Vagina (tissue), 2 donors: Measurements from ENCODE around the gene SPINK1. TPM values are rescaled to one million over a fixed set of nuclear protein-coding genes. Genes with fewer than 3 reads are reported as not detected.

Source experiments
- DNase-seq, 2 donors: peaks; one replicate each; pipeline ENCODE4 v3.0.0-alpha.2; 2017; ENCODE audit errors: extremely low spot score in 2 of 2
- H3K27ac ChIP-seq: fragments of 200-600 bp; sonication (generic); one replicate; pipeline ENCODE4 v1.5.1; 2019
- H3K27me3 ChIP-seq: fragments of 200-600 bp; sonication (generic); one replicate; pipeline ENCODE4 v1.5.1; 2019
- H3K36me3 ChIP-seq, 2 donors: fragments of 200-600 bp; sonication (generic); one replicate each; pipeline ENCODE4 v1.5.1; 2017 to 2019
- H3K4me1 ChIP-seq: fragments of 200-600 bp; sonication (generic); one replicate; pipeline ENCODE4 v1.5.1; 2019
- H3K4me3 ChIP-seq, 2 donors: fragments of 200-600 bp; sonication (generic); 1 replicate in 1 of 2; 2 replicates in 1 of 2; pipeline ENCODE4 v1.5.1; 2016 to 2019
- H3K9me3 ChIP-seq: fragments of 200-600 bp; sonication (generic); one replicate; pipeline ENCODE4 v1.5.1; 2019
- CTCF ChIP-seq, 3 experiments: fragments of 450-650 bp in 2 of 3; fragments of 200-600 bp in 1 of 3; sonication (generic) in 1 of 3; IDR thresholded peaks; one replicate each; pipeline ENCODE4 v1.5.1; 2017 to 2019; ENCODE audit warnings: antibody characterized with exemption in 3 of 3, mild to moderate bottlenecking in 2 of 3, moderate library complexity in 2 of 3
- POLR2A ChIP-seq, 2 donors: fragments of 450-650 bp; IDR thresholded peaks; one replicate each; pipeline ENCODE4 v1.6.1; 2017; ENCODE audit warnings: antibody characterized with exemption in 2 of 2, mild to moderate bottlenecking in 2 of 2, moderate library complexity in 2 of 2
- POLR2AphosphoS5 ChIP-seq, 2 donors: sonication (generic); formaldehyde crosslinking; IDR thresholded peaks; one replicate each; pipeline ENCODE4 v1.9.0; 2017; ENCODE audit warnings: antibody characterized with exemption in 2 of 2, mild to moderate bottlenecking in 2 of 2, low read depth in 1 of 2; ENCODE audit not compliant: insufficient read depth in 1 of 2
- intact Hi-C: fragments of 100-400 bp; cut with DNase I; formaldehyde crosslinking; loops from one replicate; pipeline ENCODE4 v1.15.1; 2023
- total RNA-seq: library from RNA; depleted of rRNA; stranded (reverse); fragments of >200 nt; gene quantifications from one replicate; pipeline ENCODE4 v1.2.3, GENCODE V29; 2016

Gene SPINK1
- total RNA-seq, 1 donor from 2014 or later: not detected

- Histone ChIP-seq H3K9me3 (no peaks in the 10 kb centered on the region), H3K4me1 (no peaks in the 10 kb centered on the region), H3K27me3 (no peaks in the 10 kb centered on the region), H3K36me3 (no peaks in the 10 kb centered on the region), H3K27ac (no peak overlapping the region), H3K4me3 (no peak overlapping the region)
- TF ChIP-seq POLR2AphosphoS5 (IDR thresholded peaks at IDR 0.05; ENCODE audit: insufficient read depth in 1 of 2, low read depth in 1 of 2): no peak
- TF ChIP-seq POLR2A (IDR thresholded peaks at IDR 0.05): no peak
- TF ChIP-seq CTCF (IDR thresholded peaks at IDR 0.05): no peak
- DNase-seq: no peak
- intact Hi-C loops: no loop called here
These were observed 40.3 kb downstream of the SPINK1 start for GRCh38 chr5:147791181-147791580.

- Histone ChIP-seq H3K4me3 (no peak overlapping the region), H3K9me3 (no peaks in the 10 kb centered on the region), H3K27ac (no peak overlapping the region), H3K27me3 (no peaks in the 10 kb centered on the region), H3K36me3 (no peaks in the 10 kb centered on the region), H3K4me1 (no peaks in the 10 kb centered on the region)
- TF ChIP-seq POLR2AphosphoS5 (IDR thresholded peaks at IDR 0.05; ENCODE audit: insufficient read depth in 1 of 2, low read depth in 1 of 2): no peak
- TF ChIP-seq CTCF (IDR thresholded peaks at IDR 0.05): no peak
- TF ChIP-seq POLR2A (IDR thresholded peaks at IDR 0.05): no peak
- no peak for DNase-seq
- intact Hi-C loops: no loop called here
These were observed 41.7 kb downstream of the SPINK1 start for GRCh38 chr5:147789820-147790219.

GRCh38 chr5:147788023-147788422 is 43.4 kb downstream of the SPINK1 start:
- TF ChIP-seq CTCF (IDR thresholded peaks at IDR 0.05) (no peak), POLR2AphosphoS5 (IDR thresholded peaks at IDR 0.05; ENCODE audit: insufficient read depth in 1 of 2, low read depth in 1 of 2) (no peak), POLR2A (IDR thresholded peaks at IDR 0.05) (no peak)
- no peaks in the 10 kb centered on the region for H3K27me3 ChIP-seq
- no peaks in the 10 kb centered on the region for H3K36me3 ChIP-seq
- H3K27ac ChIP-seq: no peak overlapping the region
- no peak overlapping the region for H3K4me3 ChIP-seq
- no peaks in the 10 kb centered on the region for H3K9me3 ChIP-seq
- intact Hi-C loops: no loop called here
- no peak for DNase-seq
- H3K4me1 ChIP-seq: no peaks in the 10 kb centered on the region

- Histone ChIP-seq H3K9me3 (no peaks in the 10 kb centered on the region), H3K27ac (no peak overlapping the region), H3K36me3 (no peaks in the 10 kb centered on the region), H3K4me3 (no peak overlapping the region), H3K27me3 (no peaks in the 10 kb centered on the region), H3K4me1 (no peaks in the 10 kb centered on the region)
- no peak for TF ChIP-seq CTCF (IDR thresholded peaks at IDR 0.05)
- TF ChIP-seq POLR2AphosphoS5 (IDR thresholded peaks at IDR 0.05; ENCODE audit: insufficient read depth in 1 of 2, low read depth in 1 of 2): no peak
- TF ChIP-seq POLR2A (IDR thresholded peaks at IDR 0.05): no peak
- DNase-seq: no peak
- intact Hi-C loops: no loop called here
These were observed 45.3 kb downstream of the SPINK1 start for GRCh38 chr5:147786142-147786541.

GRCh38 chr5:147784146-147784987 is 47.1 kb downstream of the SPINK1 start:
- no peak overlapping the region for H3K4me3 ChIP-seq
- no peak for TF ChIP-seq CTCF (IDR thresholded peaks at IDR 0.05)
- TF ChIP-seq POLR2A (IDR thresholded peaks at IDR 0.05): no peak
- no peak for TF ChIP-seq POLR2AphosphoS5 (IDR thresholded peaks at IDR 0.05; ENCODE audit: insufficient read depth in 1 of 2, low read depth in 1 of 2)

More at GRCh38 chr5:147784146-147784987, 47.1 kb downstream of the SPINK1 start:
- Histone ChIP-seq H3K36me3 (no peaks in the 10 kb centered on the region), H3K4me1 (no peaks in the 10 kb centered on the region), H3K27ac (no peak overlapping the region), H3K9me3 (no peaks in the 10 kb centered on the region), H3K27me3 (no peaks in the 10 kb centered on the region)
- DNase-seq: no peak
- intact Hi-C loops: no loop called here
